ENCODE data around the gene ROS1.
"Not testable (repeated sequence)": the region's sequence is repeated elsewhere in the genome, so short reads cannot be mapped to it uniquely, and the experiment has no call there.

Gene ROS1

GRCh38 chr6:117442313-117442712 lies 16.6 kb upstream of the ROS1 start:
- FAIRE-seq: not testable (repeated sequence)

GRCh38 chr6:117441824-117442264 lies 16.1 kb upstream of the ROS1 start:
- DNase-seq (ENCODE audit: insufficient read length, low spot score) (no peak), FAIRE-seq (no peak)

More at GRCh38 chr6:117442313-117442712, 16.6 kb upstream of the ROS1 start:
- not testable (repeated sequence) for DNase-seq (ENCODE audit: insufficient read length, low spot score)

- FAIRE-seq (no peak), DNase-seq (ENCODE audit: insufficient read length, low spot score) (no peak)
These were observed 15.2 kb upstream of the ROS1 start for GRCh38 chr6:117440706-117441525.

- FAIRE-seq: no peak
- DNase-seq (ENCODE audit: insufficient read length, low spot score): no peak
These were observed 6.5 kb upstream of the ROS1 start for GRCh38 chr6:117432273-117432672.

- DNase-seq (ENCODE audit: insufficient read length, low spot score): no peak
These were observed 2.0 kb downstream of the ROS1 start for GRCh38 chr6:117423754-117424153.

GRCh38 chr6:117418320-117418719 lies 7.4 kb downstream of the ROS1 start:
- FAIRE-seq (no peak), DNase-seq (ENCODE audit: insufficient read length, low spot score) (no peak)

More at GRCh38 chr6:117423754-117424153, 2.0 kb downstream of the ROS1 start:
- no peak for FAIRE-seq

GRCh38 chr6:117417851-117418250 lies 7.9 kb downstream of the ROS1 start:
- DNase-seq (ENCODE audit: insufficient read length, low spot score) (no peak), FAIRE-seq (no peak)

GRCh38 chr6:117414770-117415169 lies 11.0 kb downstream of the ROS1 start:
- no peak for DNase-seq (ENCODE audit: insufficient read length, low spot score)
- FAIRE-seq: no peak

GRCh38 chr6:117411474-117411873 lies 14.3 kb downstream of the ROS1 start:
- DNase-seq (ENCODE audit: insufficient read length, low spot score) (no peak), FAIRE-seq (no peak)

- no peak for DNase-seq (ENCODE audit: insufficient read length, low spot score)
- FAIRE-seq: no peak
These were observed 15.9 kb downstream of the ROS1 start for GRCh38 chr6:117409863-117410262.

- FAIRE-seq: no peak
- no peak for DNase-seq (ENCODE audit: insufficient read length, low spot score)
These were observed 16.3 kb downstream of the ROS1 start for GRCh38 chr6:117409420-117409819.

- no peak for FAIRE-seq
- DNase-seq (ENCODE audit: insufficient read length, low spot score): no peak
These were observed 21.2 kb downstream of the ROS1 start for GRCh38 chr6:117404548-117404947.

- DNase-seq (ENCODE audit: insufficient read length, low spot score) (no peak), FAIRE-seq (no peak)
These were observed 23.9 kb downstream of the ROS1 start for GRCh38 chr6:117401799-117402198.

- FAIRE-seq (no peak), DNase-seq (ENCODE audit: insufficient read length, low spot score) (no peak)
These were observed 25.8 kb downstream of the ROS1 start for GRCh38 chr6:117399924-117400323.

- DNase-seq (ENCODE audit: insufficient read length, low spot score) (no peak), FAIRE-seq (no peak)
These were observed 26.6 kb downstream of the ROS1 start for GRCh38 chr6:117399126-117399525.

GRCh38 chr6:117397536-117398227 lies 28.1 kb downstream of the ROS1 start:
- DNase-seq (ENCODE audit: insufficient read length, low spot score): no peak
- FAIRE-seq: no peak

- no peak for DNase-seq (ENCODE audit: insufficient read length, low spot score)
- no peak for FAIRE-seq
These were observed 29.5 kb downstream of the ROS1 start for GRCh38 chr6:117396228-117396627.

GRCh38 chr6:117395164-117395563 lies 30.6 kb downstream of the ROS1 start:
- FAIRE-seq (no peak), DNase-seq (ENCODE audit: insufficient read length, low spot score) (no peak)

GRCh38 chr6:117393045-117393444 lies 32.7 kb downstream of the ROS1 start:
- FAIRE-seq: no peak

GRCh38 chr6:117391874-117392583 lies 33.7 kb downstream of the ROS1 start:
- no peak for FAIRE-seq
- DNase-seq (ENCODE audit: insufficient read length, low spot score): no peak

More at GRCh38 chr6:117393045-117393444, 32.7 kb downstream of the ROS1 start:
- DNase-seq (ENCODE audit: insufficient read length, low spot score): no peak
